ENCODE results near the gene TNFSF13.
A peak's percentile ranks its signal among the peaks of the same experiment; 100 is the strongest.

The TNFSF13 gene

DNA sequence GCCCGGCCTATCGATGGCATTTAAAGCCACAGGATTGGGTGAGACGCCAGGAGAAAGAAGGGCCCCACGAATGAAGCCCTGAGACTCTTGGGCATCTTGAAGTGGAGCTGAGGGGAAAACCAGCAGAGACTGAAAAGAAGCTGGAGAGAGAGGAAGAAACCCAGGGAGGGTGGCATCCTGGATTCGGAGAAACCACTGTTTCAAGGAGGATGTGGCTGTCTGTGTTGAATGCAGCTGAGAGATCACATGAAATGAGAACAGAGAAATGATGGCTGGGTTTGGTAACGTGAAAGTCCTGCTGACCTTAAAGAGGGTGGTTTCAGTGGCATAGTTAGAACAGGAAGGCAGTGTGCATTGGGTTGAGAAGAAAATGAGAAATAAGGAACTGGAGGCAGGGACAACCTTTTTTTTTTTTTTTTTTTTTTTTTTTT is 5.9 kb upstream of the TNFSF13 start:
- DNase-seq: no peak

DNA sequence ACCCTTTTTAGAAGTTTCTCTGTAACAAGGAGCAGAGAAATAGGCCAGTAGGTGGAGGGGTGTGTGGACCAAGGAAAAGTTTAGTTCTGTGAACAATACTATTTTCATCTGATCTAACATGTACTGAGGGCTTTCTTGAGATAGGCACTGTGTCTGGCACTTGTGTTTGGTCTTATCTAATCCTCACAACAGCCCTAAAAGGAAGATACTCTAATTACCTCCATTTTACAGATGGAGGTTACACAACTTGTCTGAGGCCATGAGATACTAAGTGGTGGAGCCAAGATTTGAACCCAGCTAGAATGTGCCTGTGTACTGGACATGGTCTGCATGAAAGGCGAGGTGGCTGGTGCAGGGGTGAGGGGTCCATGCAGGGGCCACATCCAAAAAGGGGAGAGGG is 5.2 kb upstream of the TNFSF13 start:
- DNase-seq: no peak

DNA sequence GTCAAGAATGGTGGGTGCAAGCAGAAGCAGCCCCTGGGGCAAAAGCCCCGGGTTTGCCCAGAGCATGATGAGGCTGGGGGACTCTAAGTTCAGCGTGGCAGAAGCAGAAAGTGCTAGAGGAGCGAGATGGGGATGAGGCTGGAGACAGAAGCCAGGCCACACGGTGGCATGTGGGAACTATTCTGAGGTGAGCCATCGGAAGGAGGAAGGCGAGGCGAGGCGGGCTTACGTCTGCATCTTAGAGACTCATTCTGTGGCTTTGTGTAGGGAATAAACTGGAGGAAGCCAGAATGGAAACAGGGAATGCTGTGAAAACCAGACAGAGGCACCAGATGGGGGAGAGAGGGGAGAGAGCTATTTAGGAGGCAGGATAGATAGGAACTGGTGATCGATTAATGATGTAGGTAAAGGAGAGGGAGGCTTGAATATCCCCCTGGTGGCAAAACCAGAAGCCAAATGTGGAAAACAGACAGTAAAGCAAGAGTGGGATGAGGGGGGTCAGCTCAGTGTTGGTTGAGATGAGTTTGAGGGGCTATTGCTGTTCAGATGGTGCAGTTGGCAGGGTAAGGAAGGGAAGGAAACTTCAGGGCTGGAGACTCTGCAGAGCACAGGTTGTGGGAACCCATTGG is 3.1 kb upstream of the TNFSF13 start:
- DNase-seq: no peak

DNA sequence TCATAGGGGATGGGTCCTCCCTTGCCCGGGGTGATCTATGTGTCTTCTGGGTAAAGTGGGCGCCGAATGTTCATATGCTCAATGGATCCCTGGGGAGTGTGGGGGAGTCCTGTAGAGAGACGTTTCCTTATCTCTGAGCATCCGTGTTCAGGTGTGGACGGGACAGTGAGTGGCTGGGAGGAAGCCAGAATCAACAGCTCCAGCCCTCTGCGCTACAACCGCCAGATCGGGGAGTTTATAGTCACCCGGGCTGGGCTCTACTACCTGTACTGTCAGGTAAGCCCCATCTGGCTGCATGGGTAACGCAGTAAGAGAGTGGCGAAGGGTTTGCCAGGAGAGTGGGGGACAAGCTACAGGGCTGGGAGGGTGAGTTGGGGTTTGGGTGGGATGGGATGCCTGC is 1.9 kb upstream of the TNFSF13 start:
- DNase-seq: no peak

DNA sequence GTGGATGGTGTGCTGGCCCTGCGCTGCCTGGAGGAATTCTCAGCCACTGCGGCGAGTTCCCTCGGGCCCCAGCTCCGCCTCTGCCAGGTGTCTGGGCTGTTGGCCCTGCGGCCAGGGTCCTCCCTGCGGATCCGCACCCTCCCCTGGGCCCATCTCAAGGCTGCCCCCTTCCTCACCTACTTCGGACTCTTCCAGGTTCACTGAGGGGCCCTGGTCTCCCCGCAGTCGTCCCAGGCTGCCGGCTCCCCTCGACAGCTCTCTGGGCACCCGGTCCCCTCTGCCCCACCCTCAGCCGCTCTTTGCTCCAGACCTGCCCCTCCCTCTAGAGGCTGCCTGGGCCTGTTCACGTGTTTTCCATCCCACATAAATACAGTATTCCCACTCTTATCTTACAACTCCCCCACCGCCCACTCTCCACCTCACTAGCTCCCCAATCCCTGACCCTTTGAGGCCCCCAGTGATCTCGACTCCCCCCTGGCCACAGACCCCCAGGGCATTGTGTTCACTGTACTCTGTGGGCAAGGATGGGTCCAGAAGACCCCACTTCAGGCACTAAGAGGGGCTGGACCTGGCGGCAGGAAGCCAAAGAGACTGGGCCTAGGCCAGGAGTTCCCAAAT is 1.3 kb upstream of the TNFSF13 start:
- DNase-seq: no peak

DNA sequence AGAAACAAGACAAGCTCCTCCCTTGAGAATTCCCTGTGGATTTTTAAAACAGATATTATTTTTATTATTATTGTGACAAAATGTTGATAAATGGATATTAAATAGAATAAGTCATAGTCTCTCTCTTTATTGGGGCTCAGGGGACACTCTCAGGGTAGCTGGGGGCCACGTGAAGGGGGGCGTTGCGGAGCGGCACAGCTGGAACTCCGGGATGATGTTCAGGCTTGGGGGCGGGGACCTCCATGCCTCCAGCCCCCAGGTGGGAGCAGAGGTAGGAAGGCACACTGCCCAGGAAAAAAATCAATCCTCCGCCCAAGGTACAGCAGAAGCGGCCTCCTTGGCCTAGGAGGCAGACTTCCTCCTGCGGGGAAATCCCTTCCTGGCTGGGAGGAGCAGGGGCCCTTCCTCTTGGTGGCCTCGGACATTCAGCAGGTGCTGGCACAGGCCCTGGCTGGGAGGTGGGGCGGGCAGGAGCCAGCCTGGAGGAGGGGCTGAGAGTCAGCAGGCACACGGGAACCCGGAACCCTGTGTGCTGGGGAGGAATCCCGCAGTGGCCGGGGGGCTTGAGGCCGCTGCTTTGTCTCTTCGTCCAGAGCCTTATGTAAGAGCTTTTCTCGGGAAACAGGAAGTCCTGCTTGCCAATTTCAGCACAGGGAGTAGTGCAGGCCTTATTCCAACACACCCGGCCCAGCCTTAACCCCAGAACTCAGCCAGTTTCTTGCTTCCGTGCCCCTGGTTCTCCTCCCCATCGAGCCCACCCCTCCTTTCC is 591 bp upstream of the TNFSF13 start:
- DNase-seq: no peak

DNA sequence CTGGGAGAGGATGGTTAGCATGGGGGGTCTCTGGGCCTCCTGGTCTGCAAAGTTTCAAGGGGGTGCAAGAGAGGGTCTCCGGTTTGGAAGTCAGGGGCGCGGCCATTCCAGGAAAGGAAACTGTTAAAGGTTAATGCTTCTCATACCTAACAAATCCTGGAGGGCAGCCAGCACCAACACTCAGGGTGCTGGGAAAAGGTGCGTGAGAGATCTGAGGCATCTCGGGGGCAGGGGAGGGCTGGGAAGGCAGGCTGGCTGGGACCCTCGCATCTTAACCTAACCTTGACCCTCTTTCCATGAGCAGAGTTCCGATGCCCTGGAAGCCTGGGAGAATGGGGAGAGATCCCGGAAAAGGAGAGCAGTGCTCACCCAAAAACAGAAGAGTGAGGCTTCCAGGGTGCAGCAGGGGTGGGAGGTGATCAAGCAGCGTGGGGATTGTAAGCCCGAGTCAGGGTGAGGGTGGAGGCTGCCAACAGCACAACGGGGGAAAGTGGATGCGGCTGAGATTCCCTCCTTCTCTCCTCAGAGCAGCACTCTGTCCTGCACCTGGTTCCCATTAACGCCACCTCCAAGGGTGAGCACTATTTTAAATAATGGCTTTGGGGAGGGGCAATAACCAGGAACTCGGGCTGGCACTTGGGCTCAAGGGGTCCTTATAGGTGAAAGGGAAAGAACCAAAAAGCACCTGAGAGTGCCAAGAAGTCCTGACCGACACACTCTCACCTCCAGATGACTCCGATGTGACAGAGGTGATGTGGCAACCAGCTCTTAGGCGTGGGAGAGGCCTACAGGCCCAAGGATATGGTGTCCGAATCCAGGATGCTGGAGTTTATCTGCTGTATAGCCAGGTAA is 996 bp downstream of the TNFSF13 start:
- no peak for DNase-seq

DNA sequence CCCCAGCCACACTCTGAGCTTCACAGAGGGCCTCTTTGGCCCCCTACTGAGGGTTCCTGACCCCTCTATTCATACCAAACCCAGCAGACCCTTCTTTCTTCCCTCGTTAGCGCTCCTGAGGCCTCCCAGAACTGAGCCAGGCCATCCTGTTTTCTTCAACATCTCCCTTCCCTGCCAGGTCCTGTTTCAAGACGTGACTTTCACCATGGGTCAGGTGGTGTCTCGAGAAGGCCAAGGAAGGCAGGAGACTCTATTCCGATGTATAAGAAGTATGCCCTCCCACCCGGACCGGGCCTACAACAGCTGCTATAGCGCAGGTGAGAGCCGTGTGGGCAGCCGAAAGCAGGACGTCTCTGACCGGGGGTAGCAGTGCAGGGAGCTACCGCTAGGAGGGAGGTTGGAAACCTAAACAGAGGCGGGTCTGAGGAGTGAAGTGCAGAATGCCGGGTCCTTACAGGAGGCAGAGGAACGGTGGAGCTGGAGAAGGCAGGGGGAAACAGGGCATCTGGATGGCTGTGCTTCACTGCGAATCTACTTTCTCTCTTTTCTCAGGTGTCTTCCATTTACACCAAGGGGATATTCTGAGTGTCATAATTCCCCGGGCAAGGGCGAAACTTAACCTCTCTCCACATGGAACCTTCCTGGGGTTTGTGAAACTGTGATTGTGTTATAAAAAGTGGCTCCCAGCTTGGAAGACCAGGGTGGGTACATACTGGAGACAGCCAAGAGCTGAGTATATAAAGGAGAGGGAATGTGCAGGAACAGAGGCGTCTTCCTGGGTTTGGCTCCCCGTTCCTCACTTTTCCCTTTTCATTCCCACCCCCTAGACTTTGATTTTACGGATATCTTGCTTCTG is 1.9 kb downstream of the TNFSF13 start:
- DNase-seq: no peak

DNA sequence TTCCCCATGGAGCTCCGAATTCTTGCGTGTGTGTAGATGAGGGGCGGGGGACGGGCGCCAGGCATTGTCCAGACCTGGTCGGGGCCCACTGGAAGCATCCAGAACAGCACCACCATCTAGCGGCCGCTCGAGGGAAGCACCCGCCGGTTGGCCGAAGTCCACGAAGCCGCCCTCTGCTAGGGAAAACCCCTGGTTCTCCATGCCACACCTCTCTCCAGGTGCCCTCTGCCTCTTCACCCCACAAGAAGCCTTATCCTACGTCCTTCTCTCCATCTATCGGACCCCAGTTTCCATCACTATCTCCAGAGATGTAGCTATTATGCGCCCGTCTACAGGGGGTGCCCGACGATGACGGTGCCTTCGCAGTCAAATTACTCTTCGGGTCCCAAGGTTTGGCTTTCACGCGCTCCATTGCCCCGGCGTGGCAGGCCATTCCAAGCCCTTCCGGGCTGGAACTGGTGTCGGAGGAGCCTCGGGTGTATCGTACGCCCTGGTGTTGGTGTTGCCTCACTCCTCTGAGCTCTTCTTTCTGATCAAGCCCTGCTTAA is 2.6 kb downstream of the TNFSF13 start:
- DNase-seq: no peak

DNA sequence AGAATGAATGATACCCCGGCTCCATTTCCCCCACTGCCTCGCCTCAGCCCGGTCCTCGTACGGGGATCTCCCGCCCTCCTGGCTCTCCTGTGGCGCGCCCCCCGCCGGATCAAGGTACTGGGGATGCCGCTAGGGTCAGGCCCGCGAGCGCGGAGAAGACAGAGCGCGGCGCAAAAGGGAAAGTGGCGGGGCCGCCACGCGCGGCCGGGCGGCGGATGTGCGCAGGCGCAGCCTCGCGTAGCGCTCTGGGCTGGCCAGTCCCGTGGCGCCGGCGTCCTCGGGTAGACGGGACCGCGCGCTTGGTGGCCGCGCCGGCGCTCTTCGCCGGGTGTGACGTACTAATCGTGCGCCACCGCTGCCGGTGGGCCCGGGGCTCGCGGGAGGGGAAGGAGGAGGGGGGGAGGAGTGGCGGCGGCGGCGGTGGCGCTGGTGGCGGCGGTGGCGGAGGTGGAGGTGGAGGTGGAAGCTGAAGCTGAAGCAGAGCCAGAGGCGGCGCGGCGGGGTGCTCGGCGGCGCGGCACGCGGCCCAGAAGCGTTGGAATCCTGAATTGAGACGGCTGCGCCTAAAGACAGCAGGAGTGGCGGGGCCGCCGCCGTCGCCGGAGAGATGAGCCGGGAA is 3.1 kb downstream of the TNFSF13 start, which contains the start of gene SENP3:
Gene SENP3 (plus strand): TSS at position 331 of the 619 bp plus-strand sequence. CDS start 1,158 bp downstream, outside the sequence.
- DNase-seq: no peak

DNA sequence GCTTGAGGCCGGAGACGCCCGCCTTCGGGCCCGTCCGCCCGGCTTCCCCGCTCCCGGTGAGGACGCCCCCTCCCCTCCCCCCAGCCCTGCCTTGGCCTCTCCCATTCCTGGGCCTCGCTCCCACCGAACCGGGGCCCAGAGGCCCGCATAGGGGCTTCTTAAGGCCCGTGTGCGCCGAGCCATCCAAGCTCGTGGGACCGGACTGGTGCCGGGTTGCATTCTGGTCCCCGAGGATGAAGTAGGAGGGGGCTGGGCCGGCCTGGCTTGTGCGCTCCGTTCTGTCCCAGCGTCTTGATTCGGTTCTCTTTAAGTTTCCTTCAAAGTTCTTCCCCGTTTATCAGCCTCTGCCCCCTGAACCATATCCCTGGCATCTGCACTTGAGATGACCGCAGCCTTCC is 3.7 kb downstream of the TNFSF13 start:
- no peak for DNase-seq

DNA sequence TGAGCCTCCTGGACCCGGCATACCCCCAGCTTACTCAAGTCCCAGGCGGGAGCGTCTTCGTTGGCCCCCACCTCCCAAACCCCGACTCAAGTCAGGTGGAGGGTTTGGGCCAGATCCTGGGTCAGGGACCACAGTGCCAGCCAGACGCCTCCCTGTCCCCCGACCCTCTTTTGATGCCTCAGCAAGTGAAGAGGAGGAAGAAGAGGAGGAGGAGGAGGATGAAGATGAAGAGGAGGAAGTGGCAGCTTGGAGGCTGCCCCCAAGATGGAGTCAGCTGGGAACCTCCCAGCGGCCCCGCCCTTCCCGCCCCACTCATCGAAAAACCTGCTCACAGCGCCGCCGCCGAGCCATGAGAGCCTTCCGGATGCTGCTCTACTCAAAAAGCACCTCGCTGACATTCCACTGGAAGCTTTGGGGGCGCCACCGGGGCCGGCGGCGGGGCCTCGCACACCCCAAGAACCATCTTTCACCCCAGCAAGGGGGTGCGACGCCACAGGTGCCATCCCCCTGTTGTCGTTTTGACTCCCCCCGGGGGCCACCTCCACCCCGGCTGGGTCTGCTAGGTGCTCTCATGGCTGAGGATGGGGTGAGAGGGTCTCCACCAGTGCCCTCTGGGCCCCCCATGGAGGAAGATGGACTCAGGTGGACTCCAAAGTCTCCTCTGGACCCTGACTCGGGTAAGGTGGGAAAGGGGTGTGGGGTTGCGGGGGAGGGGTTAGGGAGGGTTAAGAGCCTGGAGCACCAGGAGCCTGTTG is 4.7 kb downstream of the TNFSF13 start:
- DNase-seq: no peak

DNA sequence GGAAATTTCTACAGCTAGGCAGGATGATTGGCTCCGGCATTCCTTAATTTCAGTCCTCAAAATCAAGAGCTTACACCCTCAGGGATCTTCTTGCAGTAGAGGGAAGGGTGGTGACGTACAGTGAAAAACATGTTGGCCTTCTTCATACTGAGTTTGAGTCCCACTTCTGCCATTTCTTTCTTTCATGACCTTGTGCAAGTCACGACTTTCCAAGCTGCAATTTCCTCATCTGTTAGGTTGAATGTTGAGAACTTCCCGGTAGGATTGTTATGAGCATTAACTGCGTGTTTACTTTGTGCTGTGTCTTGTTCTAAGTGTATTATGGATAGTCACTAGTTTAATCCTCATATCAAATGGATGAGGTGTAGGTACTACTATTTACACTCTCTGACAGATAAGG is 11.0 kb downstream of the TNFSF13 start:
- DNase-seq: no peak

DNA sequence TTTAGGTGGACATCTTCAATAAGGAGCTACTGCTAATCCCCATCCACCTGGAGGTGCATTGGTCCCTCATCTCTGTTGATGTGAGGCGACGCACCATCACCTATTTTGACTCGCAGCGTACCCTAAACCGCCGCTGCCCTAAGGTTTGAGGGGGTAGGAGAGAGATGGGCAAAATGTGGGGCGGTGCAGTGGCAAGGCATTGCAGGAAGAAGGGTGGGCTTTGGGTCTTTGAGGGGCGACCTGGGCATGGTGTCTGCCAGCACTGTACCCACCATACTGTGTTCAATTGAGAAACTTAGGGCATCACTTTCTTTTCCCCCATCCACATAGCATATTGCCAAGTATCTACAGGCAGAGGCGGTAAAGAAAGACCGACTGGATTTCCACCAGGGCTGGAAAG is 11.8 kb downstream of the TNFSF13 start:
- no peak for DNase-seq

DNA sequence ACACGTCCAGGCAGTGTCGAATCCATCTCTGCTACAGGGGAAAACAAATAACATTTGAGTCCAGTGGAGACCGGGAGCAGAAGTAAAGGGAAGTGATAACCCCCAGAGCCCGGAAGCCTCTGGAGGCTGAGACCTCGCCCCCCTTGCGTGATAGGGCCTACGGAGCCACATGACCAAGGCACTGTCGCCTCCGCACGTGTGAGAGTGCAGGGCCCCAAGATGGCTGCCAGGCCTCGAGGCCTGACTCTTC is 13.7 kb downstream of the TNFSF13 start:
- DNase-seq: no peak

DNA sequence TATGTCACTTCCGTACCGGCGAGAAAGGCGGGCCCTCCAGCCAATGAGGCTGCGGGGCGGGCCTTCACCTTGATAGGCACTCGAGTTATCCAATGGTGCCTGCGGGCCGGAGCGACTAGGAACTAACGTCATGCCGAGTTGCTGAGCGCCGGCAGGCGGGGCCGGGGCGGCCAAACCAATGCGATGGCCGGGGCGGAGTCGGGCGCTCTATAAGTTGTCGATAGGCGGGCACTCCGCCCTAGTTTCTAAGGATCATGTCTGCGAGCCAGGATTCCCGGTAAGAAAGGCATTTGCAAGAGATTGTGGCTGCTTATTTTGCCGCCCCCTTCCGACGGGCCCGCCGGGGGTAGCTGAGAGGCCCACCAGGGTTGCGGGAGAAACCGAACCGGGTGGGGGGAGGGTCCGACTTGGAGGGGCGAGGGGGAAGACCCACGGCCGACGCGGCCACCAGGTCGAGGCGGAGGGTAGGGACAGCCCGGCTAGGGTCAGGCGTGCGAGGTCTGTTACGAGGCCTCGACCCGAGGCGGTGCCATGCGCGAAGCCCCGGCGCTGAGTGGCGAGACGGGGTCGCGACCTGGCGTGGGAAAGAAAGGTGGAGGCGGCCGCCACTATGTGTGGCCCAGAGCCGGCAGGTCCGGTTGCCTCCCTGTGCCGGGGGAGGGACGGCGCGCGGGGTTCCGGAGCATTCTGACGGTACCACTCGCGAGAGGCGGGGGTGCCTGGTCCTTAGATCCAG is 14.2 kb downstream of the TNFSF13 start:
- DNase-seq: peak; percentile 69

DNA sequence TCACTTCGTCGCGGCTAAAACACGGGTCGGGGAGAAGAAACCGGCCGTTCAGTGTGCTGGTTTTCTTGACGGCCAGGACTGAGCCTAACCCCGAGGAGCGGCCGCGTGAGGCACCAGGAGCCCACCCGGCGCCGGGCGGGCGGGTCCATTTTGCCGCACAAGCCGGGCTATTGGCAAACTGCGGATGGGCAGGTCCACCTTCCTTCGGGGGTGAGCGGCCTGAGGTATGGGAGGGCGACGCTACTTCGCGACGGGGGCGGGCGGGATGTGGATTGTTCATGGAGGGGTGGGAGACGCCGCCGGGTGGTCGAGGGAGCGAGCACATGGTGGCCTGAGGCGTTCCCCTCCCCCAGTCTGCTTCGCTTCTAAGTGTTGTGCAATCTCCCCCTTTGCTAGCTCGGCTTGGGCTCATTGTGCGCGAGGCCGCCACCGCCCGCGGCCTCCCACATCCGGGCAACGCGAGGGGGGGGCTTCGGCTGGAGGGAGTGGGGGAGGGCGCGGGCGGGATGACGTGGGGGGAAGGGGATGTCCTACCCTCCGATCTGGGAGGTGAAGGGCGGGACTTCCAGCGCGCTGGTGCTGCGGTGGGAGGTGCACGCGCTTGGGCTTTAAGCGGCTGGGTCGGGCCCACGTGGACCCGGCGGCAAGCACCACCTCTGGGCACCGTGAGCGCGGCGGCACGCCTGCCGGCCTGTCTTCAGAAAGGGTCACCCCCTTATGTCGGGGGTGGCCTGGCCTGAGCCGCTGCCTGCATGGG is 15.0 kb downstream of the TNFSF13 start:
- DNase-seq: no peak

DNA sequence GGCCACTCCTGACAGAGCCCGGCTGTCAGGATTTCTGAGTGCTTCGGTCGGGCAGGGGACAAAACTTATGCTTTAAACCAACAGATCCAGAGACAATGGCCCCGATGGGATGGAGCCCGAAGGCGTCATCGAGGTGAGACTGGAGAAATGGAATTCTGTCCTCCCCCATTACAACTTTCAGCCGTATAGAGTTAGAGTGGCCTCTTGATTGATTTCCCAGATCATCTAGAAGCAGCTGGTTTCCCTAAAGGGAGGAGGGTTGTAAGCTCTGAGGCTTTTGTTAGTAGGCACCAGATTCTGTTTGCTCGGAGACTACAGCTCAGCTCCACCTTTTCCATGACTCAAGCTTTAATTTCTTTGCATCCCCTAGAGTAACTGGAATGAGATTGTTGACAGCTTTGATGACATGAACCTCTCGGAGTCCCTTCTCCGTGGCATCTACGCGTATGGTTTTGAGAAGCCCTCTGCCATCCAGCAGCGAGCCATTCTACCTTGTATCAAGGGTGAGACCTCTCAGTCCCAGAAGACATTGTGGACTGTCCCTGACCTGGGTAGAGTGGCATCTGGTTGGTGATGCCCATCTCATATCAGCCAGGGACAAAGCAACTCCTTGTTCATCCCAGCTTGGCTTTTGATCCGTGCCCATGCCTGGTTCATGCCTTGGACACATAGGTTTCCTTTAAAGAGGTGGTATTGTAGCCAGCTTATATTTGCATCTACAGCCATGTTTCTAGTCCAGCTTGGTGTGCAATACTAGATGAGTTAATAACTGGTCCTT is 15.8 kb downstream of the TNFSF13 start:
- DNase-seq: no peak

DNA sequence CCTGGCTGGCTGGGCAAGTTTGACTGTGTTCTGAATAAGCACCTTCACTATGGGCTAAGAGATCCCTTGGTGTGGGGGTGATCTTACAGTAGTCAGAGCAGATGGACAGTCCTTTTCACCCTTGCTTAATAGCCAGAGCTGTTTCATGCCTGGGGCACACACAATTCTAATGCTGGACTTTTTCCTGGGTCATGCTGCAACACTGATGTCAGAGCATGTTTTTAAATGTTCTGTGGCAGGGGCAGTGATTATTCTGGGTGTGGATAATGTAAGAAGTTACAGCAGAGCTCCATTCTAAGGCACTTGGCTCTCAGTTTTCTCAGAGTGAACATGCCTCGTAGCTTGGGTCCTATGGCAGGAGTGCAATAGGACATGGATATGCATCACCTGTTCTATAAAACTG is 16.9 kb downstream of the TNFSF13 start:
- DNase-seq: no peak

Measured in NCI-H524 treated with DMSO at 0.1 percent for 48 hours (cell line).